A172 (cell line): ENCODE results near the gene CCDC154. TPM values are rescaled to one million over a fixed set of nuclear protein-coding genes. Genes with fewer than 3 reads are reported as not detected.

Experiments
- DNase-seq: peaks from one replicate; pipeline ENCODE4 v3.0.0-alpha.2; 2015; ENCODE audit warnings: low spot score
- total RNA-seq: library from RNA; depleted of rRNA; stranded (reverse); fragments of >200 nt; shearing (Covaris generic); gene quantifications from 2 replicates; pipeline ENCODE4 v1.2.3, GENCODE V29; 2014

CCDC154 gene
- total RNA-seq, 1 experiment from 2014 or later = 0.03 TPM

GRCh38 chr16:1438229-1439057 lies 5.9 kb downstream of the CCDC154 start:
- no peak for DNase-seq

- DNase-seq = no peak
These were observed 6.8 kb downstream of the CCDC154 start for GRCh38 chr16:1437606-1438005.

GRCh38 chr16:1436731-1437355 lies 7.5 kb downstream of the CCDC154 start:
- DNase-seq = no peak

- DNase-seq = no peak
These were observed 8.2 kb downstream of the CCDC154 start for GRCh38 chr16:1435921-1436697.

GRCh38 chr16:1434644-1435592 lies 9.4 kb downstream of the CCDC154 start:
- DNase-seq = no peak

GRCh38 chr16:1433756-1434155 lies 10.6 kb downstream of the CCDC154 start:
- no peak for DNase-seq

GRCh38 chr16:1433263-1433560 lies 11.1 kb downstream of the CCDC154 start:
- DNase-seq = no peak

- no peak for DNase-seq
These were observed 11.7 kb downstream of the CCDC154 start for GRCh38 chr16:1432388-1433262.

GRCh38 chr16:1431497-1432270 lies 12.7 kb downstream of the CCDC154 start:
- DNase-seq = no peak

GRCh38 chr16:1430759-1431496 lies 13.4 kb downstream of the CCDC154 start, which contains the start of gene PERCC1:
PERCC1 (plus strand) TSS chr16:1431078; CDS start chr16:1432594, 1,516 bp downstream.
- DNase-seq = no peak

- DNase-seq = no peak
These were observed 14.1 kb downstream of the CCDC154 start for GRCh38 chr16:1430214-1430758.

- DNase-seq = no peak
These were observed 14.7 kb downstream of the CCDC154 start for GRCh38 chr16:1429631-1430030.

GRCh38 chr16:1429012-1429411 lies 15.3 kb downstream of the CCDC154 start:
- DNase-seq = no peak

- DNase-seq = no peak
These were observed 15.8 kb downstream of the CCDC154 start for GRCh38 chr16:1428511-1428910.

GRCh38 chr16:1427473-1428461 lies 16.6 kb downstream of the CCDC154 start:
- DNase-seq = no peak

GRCh38 chr16:1426734-1427471 lies 17.5 kb downstream of the CCDC154 start:
- no peak for DNase-seq
